Prostate gland (tissue), 2 donors: Measurements from ENCODE around the gene CAB39L.
A peak's percentile ranks its signal among the peaks of the same experiment; 100 is the strongest.

Experiments
- CTCF ChIP-seq, 4 experiments: fragments of 200-600 bp in 2 of 4; fragments of 450-650 bp in 2 of 4; sonication (generic) in 2 of 4; IDR thresholded peaks; 1 replicate in 3 of 4; 2 replicates in 1 of 4; pipeline ENCODE4 v1.5.1; 2016 to 2019; ENCODE audit warnings: antibody characterized with exemption in 4 of 4, mild to moderate bottlenecking in 2 of 4, moderate library complexity in 2 of 4
- POLR2AphosphoS5 ChIP-seq: sonication (generic); formaldehyde crosslinking; IDR thresholded peaks from one replicate; pipeline ENCODE4 v1.6.1; 2017; ENCODE audit warnings: antibody characterized with exemption

GRCh38 chr13:49443704-49444523 is at the start of gene CAB39L, which contains the start of gene SETDB2:
- peak in 2 of 4 experiments; percentile 73 to 79 for TF ChIP-seq CTCF (IDR thresholded peaks at IDR 0.05)
- peak; percentile 97 for TF ChIP-seq POLR2AphosphoS5
